Measurements from ENCODE around the gene GRK3.
"Not testable (repeated sequence)": the region's sequence is repeated elsewhere in the genome, so short reads cannot be mapped to it uniquely, and the experiment has no call there.

The GRK3 gene
- 76.8 to 241 (median 169) reads per million in 17 experiments for total RNA-seq

DNA sequence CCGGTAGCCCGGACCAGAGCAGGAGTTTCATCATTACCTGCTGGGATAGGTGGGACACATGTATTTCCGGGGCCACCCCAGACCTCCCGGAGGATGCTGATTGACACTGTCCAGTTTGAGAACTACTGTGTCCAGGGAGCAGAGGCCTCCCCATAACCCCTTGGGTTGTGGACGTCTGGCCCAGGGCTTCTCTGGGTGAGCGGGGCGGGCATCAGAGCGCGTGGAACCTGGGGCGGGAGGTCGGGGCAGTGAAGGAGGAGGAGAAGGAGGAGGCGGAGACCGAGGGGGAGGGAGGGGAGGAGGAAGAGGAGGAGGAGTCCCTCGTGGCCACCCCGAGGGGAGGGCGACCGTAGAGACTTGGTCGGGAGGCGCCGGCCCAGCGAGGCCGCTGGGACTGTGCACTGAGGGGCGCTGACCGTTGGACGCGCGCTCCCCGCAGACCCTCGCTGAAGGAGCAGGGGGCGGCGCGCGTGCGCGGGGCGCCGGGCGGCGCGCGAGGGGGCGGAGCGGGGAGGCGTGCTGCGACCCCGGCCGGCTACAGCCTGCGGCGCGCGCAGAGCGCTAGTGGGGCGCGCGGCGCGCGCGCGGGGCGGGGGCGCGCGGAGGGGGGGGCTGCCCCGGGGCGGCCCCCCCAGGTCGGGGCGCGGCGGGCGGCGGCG, at the start of gene GRK3:
Gene GRK3 (plus strand): TSS at position 356 of the 659 bp plus-strand sequence. CDS start 366 bp downstream, outside the sequence.
- DNase-seq, result peak; percentile 75 to 92 (median 87)

DNA sequence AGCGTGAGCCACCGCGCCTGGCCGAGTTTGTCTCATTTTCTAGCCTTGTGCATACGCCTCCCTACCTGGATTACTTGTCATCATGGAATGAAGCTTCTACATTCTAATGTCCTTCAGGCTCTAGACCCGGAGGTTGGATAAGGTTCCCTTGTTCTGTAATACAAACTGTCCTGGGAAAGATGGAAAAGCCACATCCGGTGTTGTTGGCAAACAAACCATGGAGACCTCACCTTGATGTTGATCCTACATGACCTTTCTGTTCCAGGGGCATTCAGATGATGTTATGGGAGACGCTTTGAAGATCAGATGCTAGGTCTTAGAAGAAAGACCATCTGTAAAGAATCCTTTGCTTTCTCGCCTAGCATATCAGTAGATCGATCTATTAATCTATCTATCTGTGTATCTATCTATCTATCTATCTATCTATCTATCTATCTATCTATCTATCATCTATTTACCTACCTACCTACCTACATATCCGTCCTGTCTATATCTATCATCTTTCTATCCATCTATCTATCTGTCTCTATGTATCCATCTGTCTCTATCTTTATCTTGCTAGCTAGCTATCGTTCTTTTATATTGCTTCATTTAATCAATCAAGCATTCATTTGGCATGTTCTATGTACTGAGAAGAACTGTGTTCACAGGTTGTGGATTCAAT, 46.3 kb upstream of the GRK3 start:
- DNase-seq, result no peak

DNA sequence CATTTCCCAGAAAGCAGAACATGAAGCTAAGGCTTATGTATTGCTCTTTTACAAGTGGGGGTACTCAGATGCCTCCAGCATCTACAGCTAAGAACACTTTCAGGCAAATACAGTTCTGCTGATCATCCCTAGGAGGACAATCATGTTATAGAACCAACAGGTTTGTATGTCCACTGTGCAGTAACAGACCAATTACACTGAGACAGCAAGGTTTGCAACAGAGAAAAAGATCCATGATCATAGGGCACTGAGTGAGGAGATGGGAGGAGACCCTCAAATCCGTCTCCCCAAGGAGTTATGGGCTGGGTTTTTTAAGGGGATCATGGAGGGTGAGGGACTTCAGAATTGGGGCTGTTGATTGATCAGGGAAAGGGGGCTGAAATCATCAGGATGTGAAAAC, 39.1 kb upstream of the GRK3 start:
- no peak for DNase-seq

- DNase-seq, result peak in 3 of 4 experiments; percentile 44 to 56 (median 51)
These were observed 38.5 kb upstream of the GRK3 start for GRCh38 chr22:25525804-25526584.

GRCh38 chr22:25527016-25527415, 37.5 kb upstream of the GRK3 start:
- DNase-seq, result peak in 1 of 4 experiments; percentile 12

DNA sequence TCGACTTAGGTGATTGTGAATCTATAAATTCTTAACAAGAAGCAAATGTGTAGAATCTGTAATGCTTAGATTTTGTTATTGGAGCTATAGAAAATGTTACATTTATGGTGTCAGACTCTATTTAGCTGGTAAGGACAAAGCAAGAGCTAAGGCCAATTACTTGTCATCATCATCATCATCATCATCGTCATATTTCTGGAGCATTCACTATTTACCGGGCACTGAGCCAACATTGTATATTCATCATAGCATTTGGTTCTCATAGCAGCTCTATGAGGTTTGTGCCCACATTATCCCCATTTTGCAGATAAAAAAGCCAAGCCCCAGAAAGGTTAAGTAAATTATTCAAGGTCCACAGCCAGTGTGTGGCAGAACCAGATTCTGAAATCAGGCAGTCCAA, 36.4 kb upstream of the GRK3 start:
- not testable (repeated sequence) for DNase-seq

- not testable (repeated sequence) for DNase-seq
These were observed 35.4 kb upstream of the GRK3 start for GRCh38 chr22:25529059-25529458.

- not testable (repeated sequence) for DNase-seq
These were observed 34.8 kb upstream of the GRK3 start for GRCh38 chr22:25529541-25530137.

GRCh38 chr22:25531677-25532076, 32.8 kb upstream of the GRK3 start:
- DNase-seq, result not testable (repeated sequence)

DNA sequence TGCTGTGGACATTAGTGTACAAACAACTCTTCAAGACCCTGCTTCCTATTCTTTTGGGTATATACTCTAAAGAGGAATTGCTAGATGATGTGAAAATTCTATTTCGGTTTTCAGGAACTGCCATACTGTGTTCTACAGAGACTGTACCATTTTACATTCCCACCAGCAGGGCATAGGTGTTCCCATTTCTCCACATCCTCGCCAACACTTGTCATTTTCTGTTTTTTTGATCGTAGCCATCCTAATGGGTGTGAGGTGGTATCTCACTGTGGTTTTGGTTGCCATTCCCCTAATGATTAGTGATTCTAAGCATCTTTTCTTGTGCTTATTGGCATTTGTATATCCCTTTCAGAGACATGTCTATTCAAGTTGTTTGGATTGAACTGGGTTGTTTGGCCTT, 29.8 kb upstream of the GRK3 start:
- no peak for DNase-seq

DNA sequence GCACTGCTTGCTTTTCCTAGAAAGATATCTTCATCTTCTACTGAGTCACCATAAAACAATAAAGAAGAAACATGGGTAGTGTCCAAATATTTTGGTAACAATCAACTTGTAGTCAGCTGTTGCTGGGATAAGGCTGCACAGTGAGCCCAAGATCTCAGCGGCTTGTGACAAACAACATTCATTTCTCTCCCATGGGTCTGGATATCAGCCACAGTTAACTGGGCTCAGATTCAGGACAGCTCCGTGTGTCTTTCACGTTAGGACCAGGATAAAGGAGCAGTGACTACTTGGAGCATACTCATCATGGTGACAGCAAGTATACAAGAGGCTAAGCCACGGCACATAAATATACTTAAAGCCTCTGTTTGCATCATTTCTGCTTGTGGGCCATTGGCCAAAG, 27.9 kb upstream of the GRK3 start:
- no peak for DNase-seq

- DNase-seq, result peak; percentile 68 to 90 (median 82)
These were observed 24.1 kb upstream of the GRK3 start for GRCh38 chr22:25540166-25540907.

DNA sequence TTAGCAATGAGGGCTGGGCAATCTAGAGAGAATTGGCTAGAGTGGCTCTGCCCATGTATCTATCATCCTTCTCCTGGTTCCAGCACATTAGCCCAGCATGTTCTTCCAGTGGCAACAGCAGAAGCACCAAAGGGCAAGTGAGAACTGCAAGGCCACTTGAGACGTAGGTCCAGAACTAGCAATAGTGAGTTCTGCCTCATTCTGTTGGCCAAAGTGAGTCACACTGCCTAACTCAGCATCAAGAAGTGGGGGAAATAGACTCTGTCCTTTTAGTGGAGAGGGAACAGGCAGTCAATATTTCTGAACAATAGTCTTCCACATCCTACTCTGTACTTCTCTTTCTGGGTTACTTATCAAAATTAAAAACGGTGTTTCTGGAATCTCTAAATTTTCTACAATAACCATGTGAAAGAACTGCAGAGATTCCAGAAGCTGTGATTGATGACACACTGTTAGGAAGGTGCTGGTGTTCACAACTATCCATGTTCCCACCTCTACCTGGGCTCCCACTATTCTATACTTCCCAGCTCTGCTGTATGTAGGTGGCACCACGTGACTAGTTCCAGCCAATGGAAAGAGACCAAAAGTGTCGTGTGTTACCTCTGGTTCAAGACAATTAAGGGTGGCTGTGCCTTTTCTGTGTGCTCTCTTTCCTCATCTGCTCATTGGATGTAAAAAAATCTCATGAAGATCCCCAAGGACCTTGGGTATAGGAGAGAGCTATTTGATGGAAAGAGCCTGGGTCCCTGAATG, 23.4 kb upstream of the GRK3 start:
- peak; percentile 71 to 89 (median 78) for DNase-seq

GRCh38 chr22:25542191-25542590, 22.3 kb upstream of the GRK3 start:
- no peak for DNase-seq

- no peak for DNase-seq
These were observed 21.6 kb upstream of the GRK3 start for GRCh38 chr22:25542720-25543402.

- DNase-seq, result no peak
These were observed 19.3 kb upstream of the GRK3 start for GRCh38 chr22:25545146-25545545.

DNA sequence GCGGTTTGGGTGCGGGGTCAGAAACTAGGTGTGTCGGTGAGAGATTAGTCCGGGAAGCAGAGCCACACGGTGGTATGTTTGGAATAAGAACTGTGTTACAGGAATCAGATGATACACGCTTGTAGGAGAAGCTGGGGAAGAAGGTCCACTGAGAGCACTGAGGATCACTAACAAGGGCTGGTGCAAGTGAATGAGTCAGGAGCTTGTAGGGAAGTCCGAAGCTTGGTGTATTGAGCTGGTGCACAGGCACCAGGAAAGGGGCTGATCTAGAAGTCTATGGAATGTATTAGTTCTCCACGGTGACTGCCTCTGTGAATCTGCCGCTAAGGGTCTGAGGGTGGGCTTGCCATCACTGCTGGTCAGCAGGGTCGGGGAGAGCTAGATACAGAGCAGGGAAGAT, 18.8 kb upstream of the GRK3 start:
- peak; percentile 75 to 85 (median 81) for DNase-seq

DNA sequence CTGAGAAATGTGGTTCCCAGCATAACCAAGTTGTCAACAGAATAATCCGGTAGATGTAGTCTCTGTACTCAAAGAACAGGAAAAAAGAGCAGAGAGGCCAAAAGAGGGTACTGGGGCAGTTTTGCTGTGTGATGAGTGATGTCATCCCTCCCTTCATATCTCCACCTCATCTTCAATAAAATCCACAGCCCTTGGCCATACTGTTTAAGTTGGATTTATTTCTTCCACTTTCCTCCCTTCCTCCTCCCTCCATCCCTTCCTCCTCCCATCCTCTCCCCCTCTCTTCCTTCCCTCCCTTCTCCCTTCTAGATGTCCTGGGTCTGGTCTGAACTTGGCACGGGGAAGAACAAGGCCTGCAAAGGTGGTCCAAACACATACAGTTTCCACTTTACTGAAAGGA, 18.2 kb upstream of the GRK3 start:
- no peak for DNase-seq

DNA sequence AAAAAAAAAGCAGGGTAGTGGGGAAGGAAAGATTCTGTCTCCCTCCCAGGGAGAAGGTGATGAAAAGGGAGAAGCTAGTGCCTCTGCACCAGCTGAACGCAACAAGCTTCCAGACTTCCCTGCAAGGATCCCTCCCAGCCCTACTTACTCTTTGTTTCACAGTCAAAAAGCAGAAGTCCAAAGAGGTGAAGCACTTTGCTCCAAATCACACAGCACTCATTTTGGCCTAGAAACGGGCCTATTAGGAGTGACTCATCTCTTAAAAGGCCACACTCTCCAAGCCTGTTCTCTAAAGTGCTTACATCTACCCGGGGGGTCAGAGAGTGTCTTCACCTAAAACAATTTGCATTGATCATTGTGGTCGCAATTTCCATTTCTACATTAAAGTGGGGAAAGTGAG, 17.7 kb upstream of the GRK3 start:
- peak; percentile 88 to 97 (median 92) for DNase-seq

- DNase-seq, result no peak
These were observed 15.5 kb upstream of the GRK3 start for GRCh38 chr22:25548866-25549464.

Measured in suppressor macrophage (primary cell).